GM21381 (cell line): ENCODE measurements around the gene LGI1.
"Not testable (repeated sequence)": the region's sequence is repeated elsewhere in the genome, so short reads cannot be mapped to it uniquely, and the experiment has no call there.

Source experiments
- ATAC-seq: cut with Tn5 transposase; IDR thresholded peaks from one replicate; pipeline ENCODE4 v1.9.1; 2021; ENCODE audit warnings: mild to moderate bottlenecking, moderate library complexity; ENCODE audit not compliant: unreplicated experiment

The LGI1 gene

DNA sequence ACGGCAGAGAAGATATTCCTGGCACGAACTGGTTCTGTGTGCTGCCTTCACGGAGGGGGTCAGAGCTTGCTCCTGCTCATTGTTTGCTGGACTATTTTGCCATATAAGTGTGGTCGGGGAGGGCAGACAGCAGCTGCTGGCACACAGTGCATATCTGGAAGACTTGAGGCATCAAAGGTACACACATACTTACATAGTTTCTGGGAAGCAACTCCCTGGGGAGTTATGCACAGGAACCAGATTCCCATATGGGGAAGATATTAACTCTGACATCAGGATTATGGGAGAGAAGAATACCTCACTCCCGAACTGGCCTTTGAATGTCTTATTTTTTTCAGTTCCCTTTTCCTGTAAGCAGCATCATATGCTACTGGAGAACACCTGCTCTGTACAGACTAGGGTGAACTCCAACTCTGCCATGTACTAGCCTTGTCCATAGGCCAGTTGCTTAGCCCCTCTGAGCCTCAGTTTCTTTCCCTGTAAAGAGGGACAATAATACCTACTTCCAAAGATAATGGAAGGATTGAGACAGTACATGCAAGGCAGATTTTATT, 41.5 kb downstream of the LGI1 start:
- no peak for ATAC-seq

DNA sequence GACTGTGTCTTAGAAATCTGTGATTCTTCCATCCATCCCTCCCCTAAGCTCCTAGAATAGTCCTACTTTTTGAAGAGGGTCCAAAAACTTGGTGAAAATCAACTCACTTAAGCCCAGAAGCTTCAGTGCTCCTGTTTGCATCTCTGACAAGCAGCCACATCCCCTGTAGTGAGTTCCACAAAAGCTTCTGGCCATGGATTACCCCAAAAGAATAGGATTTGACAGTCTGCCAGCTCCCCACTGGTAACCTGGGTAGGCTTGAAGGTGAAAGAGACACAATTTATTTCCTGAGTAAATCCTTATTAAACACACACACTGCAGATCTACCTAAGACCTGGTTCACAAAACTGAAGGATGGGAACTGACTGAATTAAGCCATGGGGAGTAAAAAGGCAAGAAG, 46.5 kb downstream of the LGI1 start:
- no peak for ATAC-seq

DNA sequence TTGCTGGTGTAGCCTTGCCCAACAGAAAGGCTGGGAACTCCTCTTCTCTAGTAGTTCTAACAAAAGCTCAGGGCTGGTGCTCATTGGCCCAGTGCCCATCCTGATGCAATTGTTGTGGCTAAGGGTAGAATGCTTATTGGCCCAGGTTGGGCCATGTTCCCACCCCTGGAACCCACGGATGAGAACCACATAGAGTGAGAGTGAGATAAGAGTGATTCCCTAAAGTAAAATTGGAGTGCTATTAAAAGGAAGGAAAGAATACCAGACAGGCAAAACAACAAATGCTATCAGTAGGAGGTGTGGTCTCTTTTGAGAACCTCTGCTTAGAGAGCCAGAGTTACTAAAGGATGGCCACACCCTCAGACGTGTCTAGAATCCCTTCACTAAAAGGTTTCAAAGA, 49.2 kb downstream of the LGI1 start:
- ATAC-seq, result no peak

- ATAC-seq, result no peak
These were observed 49.6 kb downstream of the LGI1 start for GRCh38 chr10:93807371-93807770.

DNA sequence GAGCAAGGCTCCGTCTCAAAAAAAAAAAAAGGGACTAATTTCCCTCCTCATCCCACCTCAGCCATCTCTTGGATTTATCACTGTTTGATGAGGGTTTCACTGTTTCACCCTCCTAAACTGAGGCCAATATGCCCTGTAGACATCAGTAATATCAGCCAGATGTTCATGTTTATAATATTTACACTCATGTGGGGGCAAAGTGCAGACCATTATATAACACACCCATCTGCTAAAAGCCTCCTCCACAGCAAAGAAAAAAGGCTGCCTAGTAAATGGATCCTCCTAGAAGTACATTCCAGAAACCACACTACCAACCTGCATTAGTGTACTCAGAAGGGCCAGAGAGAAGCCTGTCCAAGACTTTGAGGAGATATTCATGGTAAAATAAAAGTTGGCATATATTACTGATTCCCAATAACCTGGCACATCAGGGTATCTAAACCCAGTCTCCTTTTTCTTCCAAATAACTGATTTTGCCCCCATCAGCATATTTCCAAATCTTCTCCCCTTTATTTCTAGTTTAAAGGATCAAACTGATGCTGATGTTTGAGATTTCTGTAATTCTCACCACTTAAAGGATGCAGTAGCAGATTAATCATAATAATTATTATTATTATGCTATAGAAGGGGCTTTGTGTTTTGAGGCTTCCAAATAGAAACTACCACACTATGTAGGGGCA, 55.1 kb downstream of the LGI1 start:
- ATAC-seq, result no peak

GRCh38 chr10:93813507-93814465, 56.0 kb downstream of the LGI1 start:
- peak; percentile 66 for ATAC-seq

- no peak for ATAC-seq
These were observed 57.8 kb downstream of the LGI1 start for GRCh38 chr10:93815304-93816096.

- ATAC-seq, result no peak
These were observed 58.5 kb downstream of the LGI1 start for GRCh38 chr10:93816123-93816747.

DNA sequence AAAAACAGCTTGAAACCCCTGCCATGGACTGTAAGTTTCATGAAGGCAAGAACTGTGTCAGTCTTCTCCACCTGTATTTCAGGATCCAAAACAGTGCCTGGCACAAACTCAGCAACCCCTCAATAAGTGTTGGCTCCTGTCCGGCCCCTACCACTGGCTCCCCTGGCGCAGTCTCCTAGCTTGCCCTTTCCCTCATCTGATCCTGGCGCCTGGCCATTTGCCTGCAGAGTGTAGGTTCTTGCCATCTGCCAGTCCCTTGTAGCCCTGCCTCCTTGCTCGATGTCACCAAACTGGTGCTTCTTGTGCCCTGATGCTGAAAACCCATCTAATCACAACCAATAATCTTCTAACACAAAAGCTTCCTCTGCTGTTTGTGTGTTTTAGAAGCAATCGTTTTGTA, 60.4 kb downstream of the LGI1 start:
- ATAC-seq, result no peak

- ATAC-seq, result no peak
These were observed 61.8 kb downstream of the LGI1 start for GRCh38 chr10:93819520-93819919.

DNA sequence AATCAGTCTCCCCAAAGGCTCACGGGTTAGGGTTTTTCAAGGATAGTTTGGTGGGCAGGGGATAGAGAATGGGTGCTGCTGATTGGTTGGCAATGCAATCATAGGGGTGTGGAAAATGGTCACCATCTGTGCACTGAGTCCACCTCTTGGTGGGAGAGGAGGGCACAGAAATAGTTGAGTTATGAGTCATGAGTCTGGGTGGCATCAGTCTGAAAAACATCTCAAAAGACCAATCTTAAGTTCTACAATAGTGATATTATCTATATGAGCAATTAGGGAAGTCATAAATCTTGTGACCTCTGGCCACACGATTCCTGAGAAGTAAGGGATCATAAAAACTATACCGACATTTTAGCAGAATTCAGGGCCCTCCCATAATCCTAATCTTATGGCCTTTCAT, 62.7 kb downstream of the LGI1 start:
- ATAC-seq, result no peak

GRCh38 chr10:93821051-93821772, 63.5 kb downstream of the LGI1 start:
- ATAC-seq, result no peak

DNA sequence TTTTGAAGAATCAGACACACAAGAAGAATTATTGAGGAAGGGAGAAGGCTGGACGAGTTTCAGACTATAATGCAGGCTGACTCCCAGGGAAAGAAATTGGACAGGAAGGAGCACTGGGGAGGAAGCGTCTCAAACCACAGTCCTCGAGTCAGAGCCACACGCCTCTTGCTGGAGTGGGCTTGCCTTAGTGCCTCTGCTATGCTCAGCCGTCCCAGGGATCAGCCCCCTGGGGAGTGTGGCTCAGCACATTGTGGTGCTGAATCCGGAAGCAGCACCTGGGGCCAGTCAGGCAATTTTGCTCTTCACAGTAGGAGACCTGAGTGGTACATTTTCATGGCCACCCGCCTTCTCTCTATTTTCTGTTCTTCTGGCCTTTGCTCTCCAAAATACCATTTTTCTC, 68.6 kb downstream of the LGI1 start:
- ATAC-seq, result no peak

GRCh38 chr10:93827056-93827804, 69.5 kb downstream of the LGI1 start:
- ATAC-seq, result no peak

DNA sequence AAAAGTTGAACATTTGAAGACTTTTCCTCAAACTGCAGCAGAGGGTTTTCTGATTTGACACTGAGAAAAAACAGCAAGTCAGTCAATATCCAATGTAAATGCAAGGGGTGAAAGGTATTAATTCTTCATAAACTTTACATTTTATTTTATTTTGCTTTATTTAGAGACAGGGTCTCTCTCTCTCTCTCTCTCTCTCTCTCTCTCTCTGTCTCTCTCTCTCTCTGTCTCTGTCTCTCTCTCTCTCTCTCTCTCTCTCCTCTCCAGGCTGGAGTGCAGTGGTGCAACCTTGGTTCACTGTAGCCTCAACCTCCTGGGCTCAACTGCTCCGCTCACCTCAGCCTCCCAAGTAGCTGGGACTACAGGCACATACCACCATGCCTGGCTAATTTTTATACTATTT, 73.3 kb downstream of the LGI1 start:
- ATAC-seq, result not testable (repeated sequence)

DNA sequence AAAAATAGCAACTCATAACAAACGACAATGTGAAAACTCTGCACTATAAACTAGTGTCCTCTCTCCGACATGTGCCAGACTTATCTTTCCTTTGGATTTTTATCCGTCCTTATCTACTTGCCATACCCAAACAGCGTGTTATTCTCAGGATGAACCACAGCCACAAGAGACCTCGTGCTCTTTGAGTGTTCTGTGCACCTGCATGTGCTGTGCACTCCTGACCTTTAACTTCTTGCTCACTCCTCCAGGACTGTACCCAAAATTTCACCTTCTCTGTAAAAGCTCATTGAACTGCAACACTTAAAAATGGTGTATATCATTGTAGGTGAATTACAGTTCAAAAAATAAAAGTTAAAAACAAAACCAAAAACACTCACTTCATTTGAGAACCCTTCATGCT, 78.0 kb downstream of the LGI1 start:
- ATAC-seq, result no peak

GRCh38 chr10:93837822-93838221, 80.1 kb downstream of the LGI1 start:
- ATAC-seq, result no peak

DNA sequence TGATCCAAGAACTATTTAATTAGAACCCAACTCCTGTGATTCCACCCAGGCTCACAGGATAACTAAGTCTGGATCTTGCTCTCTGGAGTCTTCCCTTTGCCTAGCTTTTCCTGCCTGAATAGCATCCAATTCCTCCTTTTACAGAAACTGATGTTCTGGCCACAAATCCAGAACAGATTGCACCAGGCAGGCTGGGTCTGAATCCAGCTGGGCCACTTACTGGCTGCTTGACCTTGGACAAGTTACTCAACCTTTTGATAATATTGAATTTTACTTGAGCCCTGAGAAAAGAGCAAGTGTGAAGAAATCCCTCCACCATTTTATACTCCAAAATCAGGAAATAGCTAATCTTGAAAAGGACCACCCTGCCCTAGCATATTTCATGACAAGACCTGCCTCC, 80.5 kb downstream of the LGI1 start:
- ATAC-seq, result no peak

- ATAC-seq, result no peak
These were observed 84.2 kb downstream of the LGI1 start for GRCh38 chr10:93841961-93842360.
